HepG2 (cell line): ENCODE results near the gene SLC45A3. TPM values are rescaled to one million over a fixed set of nuclear protein-coding genes. Genes with fewer than 3 reads are reported as not detected.
A peak's percentile ranks its signal among the peaks of the same experiment; 100 is the strongest.

Experiments used
- DNMT3B ChIP-seq: conservative IDR thresholded peaks from 2 replicates; pipeline ENCODE4 v1.6.1; 2016; ENCODE audit warnings: missing biosample characterization, control low read depth
- GATA4 ChIP-seq: sonication (generic); IDR thresholded peaks from 2 replicates; pipeline ENCODE4 v1.6.1; 2016; ENCODE audit warnings: antibody characterized with exemption, low read depth, borderline replicate concordance
- HNF4A ChIP-seq: sonication (generic); formaldehyde crosslinking; IDR thresholded peaks from 2 replicates; pipeline ENCODE4 v1.4.0; 2020; ENCODE audit warnings: missing genetic modification reagents
- ZKSCAN1 ChIP-seq: fragments of 150-350 bp; IDR thresholded peaks from 2 replicates; pipeline ENCODE4 v1.6.1; 2014; ENCODE audit warnings: low read length
- ZNF558 ChIP-seq: sonication (generic); formaldehyde crosslinking; IDR thresholded peaks from 2 replicates; pipeline ENCODE4 v1.9.0; 2022; ENCODE audit warnings: mild to moderate bottlenecking, missing genetic modification reagents, borderline replicate concordance
- ZNF567 ChIP-seq: sonication (generic); formaldehyde crosslinking; IDR thresholded peaks from 2 replicates; pipeline ENCODE4 v1.8.1; 2023; ENCODE audit warnings: mild to moderate bottlenecking, missing genetic modification reagents, borderline replicate concordance
- ZNF605 ChIP-seq: sonication (generic); formaldehyde crosslinking; IDR thresholded peaks from 2 replicates; pipeline ENCODE4 v1.8.0; 2022; ENCODE audit warnings: mild to moderate bottlenecking, missing genetic modification reagents
- ZNF614 ChIP-seq: IDR thresholded peaks from 2 replicates; pipeline ENCODE4 v1.6.1; 2018; ENCODE audit warnings: missing biosample characterization, missing genetic modification reagents, inconsistent platforms, borderline replicate concordance
- polyA plus RNA-seq, 8 experiments: library from polyadenylated mRNA; depleted of rRNA in 3 of 8; stranded (reverse) in 7 of 8; unstranded in 1 of 8; fragments of >200 nt; fragmentation: Illumina TruSeq in 4 of 8; extraction: Trizol in 4 of 8; gene quantifications; 2 replicates each; pipeline versions ENCODE4 v1.2.1 to v1.2.3, GENCODE V29; 2011 to 2016; ENCODE audit warnings: low read depth in 4 of 8, missing spikeins in 1 of 8, mixed read lengths in 1 of 8; ENCODE audit not compliant: insufficient read depth in 1 of 8
- total RNA-seq, 5 experiments: library from RNA; depleted of rRNA; stranded (reverse); fragments of >200 nt; fragmentation: Illumina TruSeq; extraction: Trizol; gene quantifications; 2 replicates each; pipeline ENCODE4 v1.2.3, GENCODE V29; 2016; ENCODE audit warnings: low read depth in 1 of 5
- TF ChIP-seq, protein P1 (sequence below): IDR thresholded peaks from 2 replicates; pipeline ENCODE4 v1.6.1; 2016; ENCODE audit warnings: low read depth, control low read depth
- TF ChIP-seq, protein P2 (sequence below): sonication (generic); formaldehyde crosslinking; IDR thresholded peaks from 2 replicates; pipeline ENCODE4 v1.9.0; 2021; ENCODE audit warnings: missing genetic modification reagents, borderline replicate concordance
- TF ChIP-seq, protein P3 (sequence below): sonication (generic); formaldehyde crosslinking; IDR thresholded peaks from one replicate; pipeline ENCODE4 v1.5.1; 2020; ENCODE audit warnings: mild to moderate bottlenecking, missing genetic modification reagents; ENCODE audit errors: not compliant biosample characterization

Gene SLC45A3
- total and polyA plus RNA-seq, 2 of the 13 experiments (the other 11 are each of a cell fraction or from before 2014, with no cell fraction given) = 3.4 to 4.1 TPM

DNA sequence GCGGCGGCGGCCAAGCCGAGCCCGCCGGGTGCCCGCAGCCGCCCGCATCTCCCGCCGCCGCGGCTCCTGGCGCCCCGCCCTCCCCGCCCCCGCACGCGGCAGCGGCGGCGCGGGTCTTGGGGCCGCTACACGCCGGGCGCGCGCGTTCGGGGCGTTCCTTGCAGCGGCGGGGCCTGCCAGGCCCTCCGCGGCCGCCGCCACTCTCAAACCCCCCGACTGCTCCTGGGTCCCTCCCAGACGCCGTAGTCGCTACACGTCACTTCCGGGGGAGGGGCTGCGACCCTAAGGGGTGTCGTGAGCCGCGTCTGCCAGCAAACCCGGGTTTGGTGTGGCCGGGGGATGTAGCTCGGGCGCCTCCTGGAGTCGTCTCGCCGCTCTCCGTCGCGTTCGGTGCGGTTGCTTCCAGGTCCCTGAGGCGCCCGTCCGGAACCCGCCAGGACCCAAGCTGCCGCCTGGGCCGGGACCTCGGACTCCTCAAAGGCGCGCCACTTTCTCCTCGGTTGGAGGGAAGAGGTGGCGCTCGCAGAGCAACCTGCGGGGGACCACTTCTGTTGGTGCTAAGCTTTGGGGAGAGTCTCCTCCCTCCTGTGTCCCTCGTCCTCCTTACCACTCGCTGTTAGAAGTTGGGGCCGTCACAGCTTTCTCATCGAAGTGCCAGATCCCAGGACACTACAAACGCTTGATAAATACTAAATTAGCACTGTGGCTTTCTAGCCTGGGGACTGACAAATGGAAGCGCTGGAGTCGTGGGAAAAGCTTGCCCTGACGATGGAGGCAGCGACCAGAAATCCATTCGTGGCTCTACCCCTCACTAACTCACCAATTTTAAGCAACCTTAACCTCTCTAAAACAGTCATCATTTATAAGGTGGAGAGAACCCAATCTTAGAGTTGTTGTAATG lies 48.3 kb downstream of the SLC45A3 start, which contains the start of gene ELK4 (continued):
- TF ChIP-seq, protein P1, sequence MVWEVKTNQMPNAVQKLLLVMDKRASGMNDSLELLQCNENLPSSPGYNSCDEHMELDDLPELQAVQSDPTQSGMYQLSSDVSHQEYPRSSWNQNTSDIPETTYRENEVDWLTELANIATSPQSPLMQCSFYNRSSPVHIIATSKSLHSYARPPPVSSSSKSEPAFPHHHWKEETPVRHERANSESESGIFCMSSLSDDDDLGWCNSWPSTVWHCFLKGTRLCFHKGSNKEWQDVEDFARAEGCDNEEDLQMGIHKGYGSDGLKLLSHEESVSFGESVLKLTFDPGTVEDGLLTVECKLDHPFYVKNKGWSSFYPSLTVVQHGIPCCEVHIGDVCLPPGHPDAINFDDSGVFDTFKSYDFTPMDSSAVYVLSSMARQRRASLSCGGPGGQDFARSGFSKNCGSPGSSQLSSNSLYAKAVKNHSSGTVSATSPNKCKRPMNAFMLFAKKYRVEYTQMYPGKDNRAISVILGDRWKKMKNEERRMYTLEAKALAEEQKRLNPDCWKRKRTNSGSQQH (CRISPR knock-in tag) = peak; percentile 64; the same call in 1 of the 2 replicates
- TF ChIP-seq, protein P2, sequence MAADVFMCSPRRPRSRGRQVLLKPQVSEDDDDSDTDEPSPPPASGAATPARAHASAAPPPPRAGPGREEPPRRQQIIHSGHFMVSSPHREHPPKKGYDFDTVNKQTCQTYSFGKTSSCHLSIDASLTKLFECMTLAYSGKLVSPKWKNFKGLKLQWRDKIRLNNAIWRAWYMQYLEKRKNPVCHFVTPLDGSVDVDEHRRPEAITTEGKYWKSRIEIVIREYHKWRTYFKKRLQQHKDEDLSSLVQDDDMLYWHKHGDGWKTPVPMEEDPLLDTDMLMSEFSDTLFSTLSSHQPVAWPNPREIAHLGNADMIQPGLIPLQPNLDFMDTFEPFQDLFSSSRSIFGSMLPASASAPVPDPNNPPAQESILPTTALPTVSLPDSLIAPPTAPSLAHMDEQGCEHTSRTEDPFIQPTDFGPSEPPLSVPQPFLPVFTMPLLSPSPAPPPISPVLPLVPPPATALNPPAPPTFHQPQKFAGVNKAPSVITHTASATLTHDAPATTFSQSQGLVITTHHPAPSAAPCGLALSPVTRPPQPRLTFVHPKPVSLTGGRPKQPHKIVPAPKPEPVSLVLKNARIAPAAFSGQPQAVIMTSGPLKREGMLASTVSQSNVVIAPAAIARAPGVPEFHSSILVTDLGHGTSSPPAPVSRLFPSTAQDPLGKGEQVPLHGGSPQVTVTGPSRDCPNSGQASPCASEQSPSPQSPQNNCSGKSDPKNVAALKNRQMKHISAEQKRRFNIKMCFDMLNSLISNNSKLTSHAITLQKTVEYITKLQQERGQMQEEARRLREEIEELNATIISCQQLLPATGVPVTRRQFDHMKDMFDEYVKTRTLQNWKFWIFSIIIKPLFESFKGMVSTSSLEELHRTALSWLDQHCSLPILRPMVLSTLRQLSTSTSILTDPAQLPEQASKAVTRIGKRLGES (CRISPR knock-in tag) = no peak
- TF ChIP-seq DNMT3B (CRISPR knock-in tag) = 0 out of 2 replicates have a peak, but pooled peaks have one; percentile 22
- peak; percentile 98 for TF ChIP-seq ZNF605
- TF ChIP-seq, protein P3, sequence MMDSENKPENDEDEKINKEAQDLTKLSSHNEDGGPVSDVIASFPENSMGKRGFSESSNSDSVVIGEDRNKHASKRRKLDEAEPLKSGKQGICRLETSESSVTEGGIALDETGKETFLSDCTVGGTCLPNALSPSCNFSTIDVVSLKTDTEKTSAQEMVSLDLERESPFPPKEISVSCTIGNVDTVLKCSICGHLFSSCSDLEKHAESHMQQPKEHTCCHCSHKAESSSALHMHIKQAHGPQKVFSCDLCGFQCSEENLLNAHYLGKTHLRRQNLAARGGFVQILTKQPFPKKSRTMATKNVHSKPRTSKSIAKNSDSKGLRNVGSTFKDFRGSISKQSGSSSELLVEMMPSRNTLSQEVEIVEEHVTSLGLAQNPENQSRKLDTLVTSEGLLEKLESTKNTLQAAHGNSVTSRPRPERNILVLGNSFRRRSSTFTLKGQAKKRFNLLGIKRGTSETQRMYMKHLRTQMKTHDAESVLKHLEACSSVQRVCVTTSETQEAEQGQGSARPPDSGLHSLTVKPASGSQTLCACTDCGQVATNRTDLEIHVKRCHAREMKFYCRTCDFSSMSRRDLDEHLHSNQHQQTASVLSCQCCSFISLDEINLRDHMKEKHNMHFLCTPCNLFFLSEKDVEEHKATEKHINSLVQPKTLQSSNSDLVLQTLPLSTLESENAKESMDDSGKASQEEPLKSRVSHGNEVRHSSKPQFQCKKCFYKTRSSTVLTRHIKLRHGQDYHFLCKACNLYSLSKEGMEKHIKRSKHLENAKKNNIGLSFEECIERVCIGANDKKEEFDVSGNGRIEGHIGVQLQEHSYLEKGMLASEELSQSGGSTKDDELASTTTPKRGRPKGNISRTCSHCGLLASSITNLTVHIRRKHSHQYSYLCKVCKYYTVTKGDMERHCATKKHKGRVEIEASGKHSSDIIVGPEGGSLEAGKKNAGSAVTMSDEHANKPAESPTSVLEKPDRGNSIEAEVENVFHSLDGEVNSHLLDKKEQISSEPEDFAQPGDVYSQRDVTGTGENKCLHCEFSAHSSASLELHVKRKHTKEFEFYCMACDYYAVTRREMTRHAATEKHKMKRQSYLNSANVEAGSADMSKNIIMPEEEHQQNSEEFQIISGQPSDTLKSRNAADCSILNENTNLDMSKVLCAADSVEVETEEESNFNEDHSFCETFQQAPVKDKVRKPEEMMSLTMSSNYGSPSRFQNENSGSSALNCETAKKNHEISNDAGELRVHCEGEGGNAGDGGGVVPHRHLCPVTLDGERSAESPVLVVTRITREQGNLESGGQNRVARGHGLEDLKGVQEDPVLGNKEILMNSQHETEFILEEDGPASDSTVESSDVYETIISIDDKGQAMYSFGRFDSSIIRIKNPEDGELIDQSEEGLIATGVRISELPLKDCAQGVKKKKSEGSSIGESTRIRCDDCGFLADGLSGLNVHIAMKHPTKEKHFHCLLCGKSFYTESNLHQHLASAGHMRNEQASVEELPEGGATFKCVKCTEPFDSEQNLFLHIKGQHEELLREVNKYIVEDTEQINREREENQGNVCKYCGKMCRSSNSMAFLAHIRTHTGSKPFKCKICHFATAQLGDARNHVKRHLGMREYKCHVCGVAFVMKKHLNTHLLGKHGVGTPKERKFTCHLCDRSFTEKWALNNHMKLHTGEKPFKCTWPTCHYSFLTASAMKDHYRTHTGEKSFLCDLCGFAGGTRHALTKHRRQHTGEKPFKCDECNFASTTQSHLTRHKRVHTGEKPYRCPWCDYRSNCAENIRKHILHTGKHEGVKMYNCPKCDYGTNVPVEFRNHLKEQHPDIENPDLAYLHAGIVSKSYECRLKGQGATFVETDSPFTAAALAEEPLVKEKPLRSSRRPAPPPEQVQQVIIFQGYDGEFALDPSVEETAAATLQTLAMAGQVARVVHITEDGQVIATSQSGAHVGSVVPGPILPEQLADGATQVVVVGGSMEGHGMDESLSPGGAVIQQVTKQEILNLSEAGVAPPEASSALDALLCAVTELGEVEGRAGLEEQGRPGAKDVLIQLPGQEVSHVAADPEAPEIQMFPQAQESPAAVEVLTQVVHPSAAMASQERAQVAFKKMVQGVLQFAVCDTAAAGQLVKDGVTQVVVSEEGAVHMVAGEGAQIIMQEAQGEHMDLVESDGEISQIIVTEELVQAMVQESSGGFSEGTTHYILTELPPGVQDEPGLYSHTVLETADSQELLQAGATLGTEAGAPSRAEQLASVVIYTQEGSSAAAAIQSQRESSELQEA (CRISPR knock-in tag) = peak; percentile 80
- peak; percentile 67; the same call in 1 of the 2 replicates for TF ChIP-seq ZNF614
- peak; percentile 46 for TF ChIP-seq HNF4A (CRISPR knock-in tag)
- TF ChIP-seq ZNF558 (CRISPR knock-in tag) = no peak
- TF ChIP-seq GATA4 = no peak
- 0 out of 2 replicates have a peak, but pooled peaks have one; percentile 21 for TF ChIP-seq ZKSCAN1
- TF ChIP-seq ZNF567 (CRISPR knock-in tag) = no peak
